Measurements from ENCODE around the gene RTN4RL1.
A peak's percentile ranks its signal among the peaks of the same experiment; 100 is the strongest.
"Not testable (repeated sequence)": the region's sequence is repeated elsewhere in the genome, so short reads cannot be mapped to it uniquely, and the experiment has no call there.

The RTN4RL1 gene

DNA sequence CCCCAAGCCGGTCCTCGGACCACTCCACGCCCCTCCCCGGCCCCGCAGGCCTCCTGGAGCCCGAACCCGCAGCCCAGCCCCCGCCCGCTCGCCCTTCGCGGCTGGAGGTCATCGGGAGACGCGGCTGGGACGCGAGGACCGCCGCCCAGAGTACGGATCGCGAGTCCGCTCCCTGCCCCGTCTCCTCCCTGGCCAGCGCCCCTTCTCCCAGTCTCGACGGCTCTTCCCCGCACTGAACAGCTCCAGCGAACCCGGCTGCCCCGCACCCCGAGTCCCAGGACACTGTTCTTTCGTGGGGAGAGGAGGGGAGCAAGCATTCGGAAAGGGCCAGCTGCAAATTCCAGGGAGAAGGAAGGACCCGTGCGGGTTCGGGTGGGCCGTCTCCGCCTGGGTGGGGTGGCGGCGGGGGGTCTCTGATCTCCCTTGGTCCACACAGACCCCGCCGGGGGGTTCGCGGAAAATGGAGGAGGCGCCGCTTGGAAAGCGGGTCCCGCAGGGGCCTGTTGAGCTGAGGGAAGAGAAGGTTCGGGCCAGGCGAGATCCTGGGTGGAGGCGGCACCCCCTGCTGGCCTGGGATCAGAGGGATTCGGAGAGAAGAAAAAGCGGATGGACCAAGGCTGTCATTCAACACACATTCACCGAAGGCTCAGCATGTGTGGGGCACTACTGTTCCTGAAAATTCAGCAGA lies 632 bp upstream of the RTN4RL1 start:
- DNase-seq (ENCODE audit: low spot score): peak; percentile 83

DNA sequence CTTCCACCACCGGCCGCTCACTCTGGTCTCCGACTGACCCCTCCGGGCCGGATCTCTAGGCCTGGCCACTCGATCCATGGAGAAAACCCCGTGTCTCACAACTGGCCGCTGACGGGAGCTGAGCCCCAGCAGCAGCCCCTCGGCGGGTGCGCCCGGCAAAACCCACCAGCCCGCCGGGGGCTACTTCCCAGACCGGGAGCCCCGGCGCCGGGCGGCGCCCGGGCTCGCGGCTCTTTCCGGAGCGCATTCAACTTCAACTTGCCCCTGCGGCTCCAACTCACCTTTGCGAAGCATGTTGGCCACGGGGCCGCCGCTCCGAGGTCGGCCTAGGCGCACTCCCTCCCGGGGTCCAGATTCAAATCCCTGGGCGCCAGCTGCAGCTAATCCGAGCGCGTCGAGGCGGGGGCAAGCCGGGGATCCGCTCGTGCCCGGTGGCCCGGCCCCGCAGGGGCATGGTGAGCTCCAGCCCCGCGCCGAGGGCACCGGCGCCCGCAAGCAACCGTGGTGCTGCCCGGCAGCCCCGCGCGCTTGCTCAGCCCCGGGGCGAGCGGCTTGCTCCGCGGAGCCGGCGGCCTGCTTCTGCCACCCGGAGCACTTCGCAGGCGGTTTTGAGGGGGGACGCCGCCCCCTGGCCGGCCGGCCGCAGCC lies 438 bp downstream of the RTN4RL1 start:
- DNase-seq (ENCODE audit: low spot score): no peak

DNA sequence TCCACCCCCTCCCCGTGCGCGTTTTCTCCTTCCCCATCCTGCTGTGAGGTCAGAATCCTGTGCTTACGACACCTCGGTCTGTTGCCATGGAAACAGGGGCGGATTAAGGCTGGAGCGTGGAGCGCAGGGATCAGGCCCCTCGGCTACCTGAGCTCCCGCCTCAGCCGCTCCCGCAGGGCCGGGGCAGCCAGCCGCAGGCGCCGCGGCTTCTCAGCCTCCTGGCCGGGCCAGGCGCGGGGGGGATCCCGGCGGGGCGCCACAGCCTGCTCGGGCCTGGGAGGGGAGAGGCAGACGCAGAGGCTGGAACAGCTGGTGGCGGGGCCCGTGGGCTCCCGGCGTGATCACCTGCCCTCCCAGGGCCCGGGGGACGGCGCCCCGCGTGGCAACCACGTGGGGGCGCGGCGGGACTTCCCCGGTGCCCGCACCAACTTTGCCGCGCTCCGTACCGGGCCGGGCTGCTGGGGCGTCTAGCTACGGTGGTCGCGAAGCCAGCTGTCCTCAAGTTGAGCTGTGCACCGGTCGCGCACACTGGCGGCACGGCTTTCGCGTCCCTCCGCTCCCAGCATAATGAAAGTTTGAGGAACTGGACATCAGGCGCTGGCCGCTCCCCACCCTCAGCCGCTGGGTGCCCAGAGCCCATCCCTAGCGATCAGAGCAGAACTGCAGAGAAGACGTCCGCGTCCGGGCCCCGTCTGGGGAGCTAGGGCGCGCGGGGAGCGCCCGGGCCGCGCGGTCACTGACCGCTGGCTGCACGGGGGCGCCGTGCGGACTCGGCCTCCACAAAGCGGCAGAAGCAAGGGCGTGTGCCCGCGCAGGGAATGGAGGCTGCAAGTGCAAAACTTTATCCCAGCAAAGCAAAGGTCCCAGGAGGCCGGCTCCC lies 1.2 kb downstream of the RTN4RL1 start:
- DNase-seq (ENCODE audit: low spot score): peak; percentile 97

DNA sequence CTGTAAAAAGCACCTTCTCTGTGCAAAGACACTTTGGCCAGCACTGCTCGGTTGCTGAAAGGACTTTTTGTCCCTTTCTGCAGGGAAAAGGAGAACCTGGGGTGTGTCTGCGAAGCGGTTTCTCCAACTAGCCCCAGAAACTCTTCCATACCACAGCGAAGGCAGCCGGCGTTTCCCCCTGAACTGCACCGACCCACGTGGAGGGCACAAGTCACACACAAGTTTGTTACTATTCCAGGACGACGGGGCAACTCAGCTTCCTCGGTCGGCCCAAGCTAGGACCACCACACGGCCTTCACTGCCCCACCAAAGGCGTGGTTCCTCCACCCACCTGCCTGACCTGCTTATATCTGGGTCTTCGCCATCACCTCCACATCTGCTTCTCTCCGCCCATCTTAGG lies 1.9 kb downstream of the RTN4RL1 start:
- no peak for DNase-seq (ENCODE audit: low spot score)

DNA sequence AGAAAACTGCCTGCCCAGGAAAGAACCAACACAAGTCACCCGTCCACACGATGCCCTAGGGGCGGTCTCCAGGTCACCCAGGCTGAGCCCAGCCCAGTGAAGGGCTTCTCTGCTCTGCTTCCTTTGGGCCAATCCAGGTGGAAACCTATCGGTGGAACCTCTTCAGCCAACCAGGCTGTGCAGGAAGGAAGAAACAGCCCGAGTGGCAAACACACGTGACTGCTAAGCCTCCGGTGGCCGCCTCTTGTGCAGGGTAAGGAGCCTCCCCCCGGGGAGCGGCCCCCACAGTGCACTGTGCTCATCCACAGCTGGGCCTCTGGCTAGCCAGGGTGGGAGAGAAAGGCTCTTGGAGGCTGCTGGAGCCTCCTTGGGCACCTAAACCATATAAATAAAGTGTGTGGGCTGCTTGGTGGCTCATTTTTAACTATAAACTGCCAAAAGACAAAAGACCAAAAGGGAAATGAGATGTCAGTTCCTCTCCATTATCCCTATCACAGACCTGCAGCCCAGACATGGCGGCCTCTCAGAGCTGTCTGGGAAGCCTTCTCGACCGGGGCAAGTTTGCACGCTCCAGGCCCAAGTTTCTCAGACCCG lies 2.4 kb downstream of the RTN4RL1 start:
- no peak for DNase-seq (ENCODE audit: low spot score)

DNA sequence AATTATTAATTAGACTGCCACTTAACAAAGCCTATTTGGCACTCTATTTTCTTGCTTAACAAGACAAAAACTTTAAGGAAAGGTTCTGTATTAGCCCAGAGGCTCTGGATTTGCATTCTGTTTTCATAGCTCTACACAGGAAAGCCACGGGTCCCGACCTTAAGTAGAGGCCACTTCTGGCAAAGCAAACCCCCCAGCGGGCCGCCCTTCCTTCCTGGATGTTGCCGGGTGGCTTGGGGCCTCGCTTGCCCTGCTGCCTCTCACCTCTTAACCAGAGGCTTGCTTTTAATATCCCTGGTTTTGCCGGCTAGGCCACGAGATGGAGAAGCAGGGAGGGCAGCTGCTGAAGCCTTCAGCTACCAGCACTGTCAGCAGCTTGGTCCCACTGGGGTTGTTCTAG lies 4.4 kb downstream of the RTN4RL1 start:
- no peak for DNase-seq (ENCODE audit: low spot score)

DNA sequence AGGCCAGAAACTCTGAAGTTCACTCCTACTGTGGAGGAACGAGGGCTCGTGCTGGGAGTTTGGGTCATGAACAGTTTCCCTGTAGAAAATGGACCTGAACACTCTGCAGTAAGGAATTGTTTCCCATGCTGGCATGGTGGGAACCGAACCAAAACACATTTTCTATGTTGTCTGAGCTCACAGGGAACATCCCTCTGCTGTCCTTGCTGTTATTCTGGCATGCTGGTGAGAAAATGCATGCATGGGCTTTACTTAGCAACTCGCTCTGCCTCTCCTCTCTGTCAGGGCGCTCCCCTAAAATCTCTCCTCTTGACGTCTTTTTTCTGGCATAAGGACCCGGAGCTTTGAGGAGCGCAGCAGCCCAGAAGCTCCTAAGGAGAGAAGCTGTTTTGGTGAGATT lies 5.4 kb downstream of the RTN4RL1 start:
- DNase-seq (ENCODE audit: low spot score): no peak

DNA sequence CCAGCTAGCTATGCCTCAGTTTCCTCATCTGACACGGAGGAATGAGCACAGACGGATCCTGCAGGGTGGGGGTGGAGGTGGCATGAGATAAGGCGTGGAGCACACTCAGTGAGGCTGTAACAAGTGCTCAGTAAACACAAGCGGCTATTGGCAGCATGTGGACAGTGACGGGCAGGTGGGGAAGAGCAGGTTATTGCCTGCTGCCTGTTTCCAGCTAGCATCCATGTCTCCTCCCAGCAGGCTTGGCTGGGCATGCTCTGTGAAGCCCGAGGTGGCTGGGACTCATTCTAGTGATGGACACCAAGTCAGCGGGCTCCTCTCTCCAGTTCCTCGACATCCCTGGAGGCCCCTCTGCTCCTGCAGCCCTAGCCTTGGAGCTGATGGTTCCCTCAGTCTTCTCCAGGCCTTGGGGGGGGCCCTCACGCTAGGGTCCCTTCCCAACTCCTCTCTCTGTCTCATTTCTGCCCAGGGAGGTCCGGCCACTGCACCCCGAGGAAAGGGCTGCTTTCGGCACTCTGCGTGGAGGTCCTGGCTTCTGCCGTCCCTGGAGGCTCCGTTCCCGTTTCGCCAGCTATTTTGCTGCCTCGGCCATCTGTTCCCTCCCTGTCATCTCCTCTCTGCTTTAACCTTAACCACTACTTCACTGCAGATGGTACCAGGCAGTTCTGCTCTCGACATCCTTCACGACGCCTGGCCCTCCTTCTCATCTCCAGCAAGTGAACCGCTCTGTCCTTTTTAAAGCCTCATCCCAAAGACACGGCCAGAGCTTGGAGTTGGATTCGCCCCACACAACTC lies 6.2 kb downstream of the RTN4RL1 start:
- DNase-seq (ENCODE audit: low spot score): no peak

DNA sequence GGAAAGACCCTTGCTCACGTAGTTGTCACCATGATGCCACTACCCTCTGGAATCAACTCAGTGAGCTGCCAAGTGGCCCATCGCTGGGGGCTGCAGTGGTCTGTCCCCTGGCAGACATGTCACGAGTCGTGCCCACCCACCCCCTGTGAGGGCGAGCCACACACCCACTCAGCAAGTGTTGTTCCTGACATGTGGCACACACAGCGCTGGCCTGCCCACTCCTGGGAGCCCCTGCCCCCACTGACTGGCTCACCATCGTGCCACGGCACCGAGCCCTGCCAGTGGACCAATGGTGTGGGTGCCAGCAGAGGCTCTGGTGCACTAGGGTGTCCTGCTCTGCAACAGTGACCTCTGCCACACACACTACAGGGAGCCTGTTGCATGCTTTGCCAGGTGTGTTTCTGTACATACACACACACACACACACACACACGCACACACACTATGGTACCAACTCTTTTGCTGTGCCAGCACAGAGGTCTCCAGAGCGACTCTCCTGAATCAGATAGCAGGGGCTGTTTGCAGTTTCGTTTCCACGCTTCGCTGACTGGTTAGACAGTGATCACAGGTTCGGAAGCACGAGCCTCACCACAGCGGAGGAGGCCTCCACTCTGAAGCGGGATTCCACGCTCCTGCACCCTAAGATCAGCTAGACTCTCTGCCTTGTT lies 7.7 kb downstream of the RTN4RL1 start:
- no peak for DNase-seq (ENCODE audit: low spot score)

DNA sequence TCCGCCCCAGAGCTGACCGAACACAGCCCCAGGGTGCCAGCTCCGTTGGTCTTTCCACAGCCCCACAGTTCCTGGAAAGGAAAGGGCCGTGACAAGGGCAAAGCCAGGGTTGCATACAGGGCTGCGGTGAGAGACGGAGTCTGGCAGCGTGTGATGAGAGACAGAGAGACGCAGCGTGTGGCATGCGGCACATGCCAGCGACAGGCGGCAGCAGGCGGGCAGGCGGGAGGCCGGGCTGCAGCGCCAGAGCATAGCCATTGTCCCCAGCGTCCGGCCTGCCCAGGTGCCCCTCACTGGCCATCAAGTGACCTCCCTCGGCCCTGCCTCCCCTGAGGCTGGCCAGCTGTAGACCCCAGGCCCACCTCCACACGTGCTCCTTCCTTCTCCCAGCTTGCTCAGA lies 8.6 kb downstream of the RTN4RL1 start:
- no peak for DNase-seq (ENCODE audit: low spot score)

DNA sequence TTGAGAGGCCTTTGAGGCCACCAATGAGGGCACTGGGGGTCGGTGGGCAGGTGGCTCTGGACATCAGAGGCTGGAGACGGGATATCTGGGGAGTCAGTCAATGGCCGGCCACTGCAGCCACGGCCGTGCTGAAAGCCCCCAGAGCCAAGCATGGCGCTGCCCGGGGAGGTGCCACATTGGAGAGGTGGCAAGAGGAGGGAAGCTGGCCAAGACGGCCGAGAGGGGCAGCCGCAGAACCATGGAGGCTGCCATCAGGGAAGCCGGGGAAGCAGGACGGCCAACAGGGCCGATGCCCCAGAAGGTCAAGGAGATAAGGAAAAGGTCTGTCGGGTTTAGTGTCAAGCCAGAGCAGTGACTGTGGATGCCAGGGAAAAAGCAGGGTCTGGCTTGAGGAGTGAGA lies 9.8 kb downstream of the RTN4RL1 start:
- DNase-seq (ENCODE audit: low spot score): no peak

DNA sequence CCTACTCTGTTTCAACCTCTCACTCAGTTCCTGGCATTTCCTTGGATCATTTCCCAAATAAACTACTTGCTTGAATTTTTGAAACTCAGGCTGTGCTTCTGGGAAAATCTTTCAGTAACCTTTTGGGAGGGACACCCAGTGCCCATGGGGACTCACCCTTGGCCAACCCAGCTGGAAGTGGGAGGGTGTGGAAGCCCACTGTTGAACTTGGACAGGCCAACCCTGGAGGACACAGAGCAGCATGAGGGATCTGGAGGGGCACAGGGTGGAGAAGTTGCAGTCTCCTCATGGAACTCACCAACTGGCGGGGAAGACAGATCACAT lies 11.2 kb downstream of the RTN4RL1 start:
- DNase-seq (ENCODE audit: low spot score): no peak

DNA sequence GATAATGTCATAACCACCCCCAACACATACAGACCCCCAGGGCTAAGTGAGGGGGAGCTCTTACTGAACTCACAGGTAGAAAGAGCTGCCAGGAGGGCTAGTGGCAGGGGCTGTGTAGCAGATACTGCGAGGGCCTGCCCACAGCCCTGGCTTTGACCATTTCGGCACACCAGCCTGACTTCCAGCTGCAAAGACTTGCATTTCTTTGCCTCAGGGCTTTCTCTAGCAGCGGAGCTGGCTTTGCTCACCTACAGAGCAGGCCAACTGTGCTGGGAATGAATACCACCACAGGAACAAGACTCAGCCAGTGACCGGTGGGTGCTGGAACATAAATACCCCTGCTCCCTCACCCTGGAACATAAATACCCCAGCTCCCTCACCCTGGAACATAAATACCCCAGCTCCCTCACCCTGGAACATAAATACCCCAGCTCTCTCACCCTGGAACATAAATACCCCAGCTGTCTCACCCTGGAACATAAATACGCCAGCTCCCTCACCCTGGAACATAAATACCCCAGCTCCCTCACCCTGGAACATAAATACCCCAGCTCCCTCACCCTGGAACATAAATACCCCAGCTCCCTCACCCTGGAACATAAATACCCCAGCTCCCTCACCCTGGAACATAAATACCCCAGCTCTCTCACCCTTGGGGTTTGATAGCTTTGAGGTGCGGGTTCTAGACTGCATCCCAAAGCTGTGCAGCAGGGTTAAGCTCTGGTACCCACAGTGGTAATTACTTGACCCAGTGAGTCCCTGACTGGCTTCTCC lies 11.7 kb downstream of the RTN4RL1 start:
- DNase-seq (ENCODE audit: low spot score): not testable (repeated sequence)

DNA sequence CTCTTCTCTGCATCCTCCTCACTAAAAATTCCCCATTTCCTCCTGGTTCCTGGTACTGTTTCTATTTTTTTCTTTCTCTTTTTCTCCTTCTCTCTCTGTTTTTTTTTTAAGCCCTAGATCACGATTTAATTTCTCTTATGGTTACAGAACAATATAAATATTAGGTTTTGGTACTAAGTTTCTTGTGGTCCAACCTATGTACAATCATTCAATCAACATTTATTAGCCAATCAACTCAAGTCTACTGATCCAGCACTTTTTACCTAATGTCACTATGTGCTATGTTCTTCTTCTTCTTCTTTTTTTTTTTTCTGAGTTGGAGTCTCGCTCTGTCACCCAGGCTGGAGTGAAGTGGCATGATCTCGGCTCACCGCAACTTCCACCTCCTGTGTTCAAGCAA lies 12.6 kb downstream of the RTN4RL1 start:
- DNase-seq (ENCODE audit: low spot score): no peak

DNA sequence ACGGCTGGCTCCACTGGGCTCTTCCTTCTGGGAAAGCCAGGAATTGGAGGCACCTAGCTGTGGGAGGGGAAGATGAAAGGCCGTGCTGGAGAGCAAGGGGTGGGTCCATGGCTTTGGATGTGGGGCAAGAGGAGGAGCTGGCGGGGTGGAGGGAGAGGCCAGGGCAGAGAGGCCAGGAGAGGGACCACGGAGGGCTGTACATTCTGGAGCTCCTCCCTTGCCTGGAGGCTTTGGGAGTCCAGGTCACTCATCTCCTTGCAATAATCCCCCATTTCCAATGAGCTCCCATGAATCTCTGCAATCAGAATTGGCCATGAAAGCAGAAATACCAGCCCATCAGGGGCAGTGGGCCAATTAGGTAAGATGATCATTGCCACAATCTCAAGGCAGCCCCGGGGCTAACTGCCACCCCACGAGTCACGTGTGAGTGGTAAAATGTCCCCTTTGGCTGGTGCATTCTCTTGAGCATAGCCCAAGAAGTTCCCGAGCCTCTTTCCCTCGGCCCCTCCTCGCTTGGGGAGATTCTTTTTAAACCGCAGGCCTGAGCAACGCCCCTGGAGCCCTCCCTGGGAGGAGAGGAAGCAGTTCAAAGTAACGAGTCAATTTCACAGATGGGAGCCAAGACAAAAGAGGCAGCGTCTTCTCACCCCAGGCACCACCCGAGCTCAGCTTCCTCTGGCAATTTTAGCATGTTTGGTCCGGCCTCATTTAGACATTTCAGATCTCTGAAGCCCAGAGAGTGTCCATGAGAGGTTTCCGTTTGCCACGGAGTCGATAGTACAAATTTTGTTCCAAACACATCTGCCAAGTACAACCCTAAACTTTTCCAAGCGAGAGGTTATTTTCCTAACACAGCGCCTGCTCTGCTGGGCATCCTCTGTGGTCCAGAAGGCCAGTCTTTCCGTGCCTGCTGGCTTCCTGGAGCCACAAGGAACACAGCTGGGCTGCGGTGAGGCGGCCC lies 13.4 kb downstream of the RTN4RL1 start:
- peak; percentile 80 for DNase-seq (ENCODE audit: low spot score)

DNA sequence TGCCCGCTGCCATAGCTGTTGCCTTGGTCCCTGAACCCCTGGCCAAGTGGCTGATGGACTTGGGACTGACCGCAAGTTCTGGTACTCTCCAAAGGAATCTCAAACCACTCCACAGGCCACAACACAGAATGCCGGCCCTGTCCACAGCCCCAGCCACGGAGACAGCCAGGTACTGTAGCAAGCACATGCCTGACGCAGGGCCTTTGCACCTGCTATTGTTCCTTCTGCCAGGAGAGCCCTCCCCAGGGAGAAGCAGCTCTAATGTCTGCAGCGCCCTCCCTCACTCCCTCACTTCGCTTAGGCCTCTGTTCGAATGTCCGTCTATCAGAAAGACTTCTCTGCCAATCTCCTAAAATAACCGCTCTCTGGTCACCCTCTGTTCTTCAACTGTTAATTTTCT lies 15.4 kb downstream of the RTN4RL1 start:
- no peak for DNase-seq (ENCODE audit: low spot score)

DNA sequence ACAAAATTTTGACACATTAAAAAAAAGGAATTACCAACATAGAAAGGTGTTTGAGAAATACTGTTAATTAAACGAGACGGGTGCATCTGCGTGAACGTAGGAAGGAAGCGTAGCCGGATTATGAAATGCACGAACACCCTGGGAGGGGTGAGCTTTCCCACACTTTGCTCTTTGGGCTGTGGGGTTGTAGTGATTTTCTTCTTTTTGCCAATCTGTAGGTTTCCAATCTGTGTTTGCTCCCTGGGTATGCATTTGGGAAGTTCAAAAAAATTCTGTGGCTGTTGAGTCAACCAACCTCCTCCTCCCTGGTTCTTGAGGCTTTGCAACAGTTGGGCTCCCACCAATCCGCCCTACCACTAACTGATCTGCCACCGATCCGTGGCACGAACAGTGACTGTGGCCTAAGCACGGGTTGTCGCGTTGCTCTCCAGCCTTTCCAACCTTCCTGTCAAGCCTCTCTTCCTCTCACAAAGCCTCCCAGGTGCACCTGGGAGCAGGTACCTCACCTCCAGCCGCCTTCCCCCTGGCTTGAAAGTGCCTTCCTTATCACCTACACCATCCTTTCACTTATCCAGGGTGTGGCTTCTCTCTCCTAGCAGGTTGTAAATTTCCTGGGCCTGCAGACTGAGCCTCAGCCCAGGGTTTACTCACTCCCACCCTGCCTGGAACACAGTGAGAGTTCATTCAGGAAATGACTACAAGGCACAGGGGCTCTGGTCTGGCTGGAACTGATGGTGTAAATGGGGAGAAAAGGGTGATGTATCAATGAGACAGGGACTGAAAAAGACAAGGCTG lies 16.6 kb downstream of the RTN4RL1 start:
- no peak for DNase-seq (ENCODE audit: low spot score)

DNA sequence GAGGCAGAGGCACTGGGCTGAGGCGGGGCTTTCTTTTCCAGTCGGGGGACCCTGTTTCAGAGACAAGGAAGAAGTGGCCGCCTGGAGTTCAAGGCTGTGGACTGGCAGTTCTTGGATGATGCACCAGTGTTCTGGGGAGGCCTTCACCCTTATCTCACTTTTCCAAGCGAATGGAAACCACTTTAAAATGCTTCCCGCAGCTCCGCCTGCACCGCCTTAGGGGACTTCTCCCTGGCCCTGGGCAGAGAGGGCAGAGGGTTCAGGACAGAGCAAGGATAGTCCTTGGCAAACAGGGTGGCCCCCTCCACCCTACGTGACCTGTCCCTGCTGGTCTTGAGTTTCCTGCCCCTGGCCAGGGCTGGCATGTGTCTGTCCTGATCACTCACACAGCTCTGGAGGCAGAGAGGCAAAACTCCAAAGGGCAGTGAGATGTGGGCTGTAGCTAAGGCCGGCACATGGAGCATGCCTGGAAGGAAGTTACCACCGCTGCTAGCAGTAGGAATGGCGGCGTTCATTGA lies 20.6 kb downstream of the RTN4RL1 start:
- no peak for DNase-seq (ENCODE audit: low spot score)

All from ecto neural progenitor cell (in vitro differentiated cells).